ENCODE measurements around the gene LRRC73. TPM values are rescaled to one million over a fixed set of nuclear protein-coding genes. Genes with fewer than 3 reads are reported as not detected.
"Not testable (repeated sequence)": the region's sequence is repeated elsewhere in the genome, so short reads cannot be mapped to it uniquely, and the experiment has no call there.

Gene LRRC73
- total and polyA plus RNA-seq, 4 donors, result 0.87 to 4.8 (median 1.9) TPM

DNA sequence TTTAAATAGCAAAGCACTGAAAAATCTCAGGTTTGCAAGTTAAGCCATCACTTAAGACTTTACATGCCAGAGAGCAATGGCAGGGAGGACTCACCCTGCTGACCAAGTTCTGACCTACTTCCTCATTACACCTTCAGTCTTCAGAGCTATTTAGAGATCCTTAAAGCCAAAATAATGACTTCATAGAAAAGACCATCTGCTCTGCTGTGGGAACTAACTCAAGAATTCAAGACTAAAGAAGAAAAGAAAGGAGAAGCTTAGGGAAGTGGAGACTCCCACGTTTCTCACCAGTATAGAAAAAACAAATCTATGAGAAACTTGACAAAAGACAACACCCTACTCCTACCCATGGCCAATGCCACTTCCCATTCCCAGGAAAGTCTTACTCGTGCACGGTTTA lies 37.1 kb upstream of the LRRC73 start:
- WGBS, 2 donors, result 86 to 92% methylated on average over 3 of the region's 3 CpGs
- Histone ChIP-seq H3K36me3 (ENCODE audit: control insufficient read depth in 4 of 4, insufficient read depth in 4 of 4, low read length in 4 of 4) (peaks cover 14 to 48% (median 23%) of the 10 kb centered on the region in 4 donors), H3K9ac (ENCODE audit: insufficient read depth in 1 of 2, low read length in 2 of 2) (no peak overlapping the region), H3K9me3 (ENCODE audit: control insufficient read depth in 4 of 4, insufficient read depth in 3 of 4, low read length in 3 of 4) (no peaks in the 10 kb centered on the region), H3K27me3 (ENCODE audit: control insufficient read depth in 3 of 3, insufficient read depth in 3 of 3, low read length in 2 of 3) (no peaks in the 10 kb centered on the region), H3K27ac (ENCODE audit: low read depth in 1 of 2, low read length in 1 of 2) (no peak overlapping the region), H3K4me3 (no peak overlapping the region), H3K4me1 (ENCODE audit: control insufficient read depth in 5 of 5, insufficient read depth in 5 of 5, low read length in 5 of 5) (no peaks in the 10 kb centered on the region)
- TF ChIP-seq, protein P1, sequence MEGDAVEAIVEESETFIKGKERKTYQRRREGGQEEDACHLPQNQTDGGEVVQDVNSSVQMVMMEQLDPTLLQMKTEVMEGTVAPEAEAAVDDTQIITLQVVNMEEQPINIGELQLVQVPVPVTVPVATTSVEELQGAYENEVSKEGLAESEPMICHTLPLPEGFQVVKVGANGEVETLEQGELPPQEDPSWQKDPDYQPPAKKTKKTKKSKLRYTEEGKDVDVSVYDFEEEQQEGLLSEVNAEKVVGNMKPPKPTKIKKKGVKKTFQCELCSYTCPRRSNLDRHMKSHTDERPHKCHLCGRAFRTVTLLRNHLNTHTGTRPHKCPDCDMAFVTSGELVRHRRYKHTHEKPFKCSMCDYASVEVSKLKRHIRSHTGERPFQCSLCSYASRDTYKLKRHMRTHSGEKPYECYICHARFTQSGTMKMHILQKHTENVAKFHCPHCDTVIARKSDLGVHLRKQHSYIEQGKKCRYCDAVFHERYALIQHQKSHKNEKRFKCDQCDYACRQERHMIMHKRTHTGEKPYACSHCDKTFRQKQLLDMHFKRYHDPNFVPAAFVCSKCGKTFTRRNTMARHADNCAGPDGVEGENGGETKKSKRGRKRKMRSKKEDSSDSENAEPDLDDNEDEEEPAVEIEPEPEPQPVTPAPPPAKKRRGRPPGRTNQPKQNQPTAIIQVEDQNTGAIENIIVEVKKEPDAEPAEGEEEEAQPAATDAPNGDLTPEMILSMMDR (IDR thresholded peaks at IDR 0.05; ENCODE audit: control extremely low read depth, extremely low read depth), result no peak
- DNase-seq (no peak), ATAC-seq (ENCODE audit: insufficient read depth, low FRiP score) (no peak)

DNA sequence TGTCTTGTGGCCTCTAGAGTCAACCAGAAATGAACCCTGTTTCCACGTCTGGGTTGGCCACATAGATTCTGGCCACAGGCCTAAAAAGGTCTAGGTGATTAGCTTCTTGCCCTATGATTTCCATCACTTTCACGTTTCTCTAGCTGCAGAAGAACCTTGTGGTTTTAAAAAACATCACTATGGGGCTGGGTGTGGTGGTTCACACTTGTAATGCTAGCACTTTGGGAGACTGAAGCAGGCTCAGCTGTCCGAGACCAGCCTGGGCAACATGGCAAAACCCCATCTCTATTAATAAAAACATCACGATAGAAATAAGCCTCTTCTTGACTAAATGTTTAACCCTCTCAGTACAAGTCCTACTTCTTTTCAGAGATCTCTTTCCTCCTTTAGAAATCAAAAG lies 34.3 kb upstream of the LRRC73 start:
- TF ChIP-seq, protein P1 (IDR thresholded peaks at IDR 0.05; ENCODE audit: control extremely low read depth, extremely low read depth), result no peak
- Histone ChIP-seq H3K9ac (ENCODE audit: insufficient read depth in 1 of 2, low read length in 2 of 2) (no peak overlapping the region), H3K36me3 (ENCODE audit: control insufficient read depth in 4 of 4, insufficient read depth in 4 of 4, low read length in 4 of 4) (peaks cover 3 to 42% (median 15%) of the 10 kb centered on the region in 4 donors), H3K9me3 (ENCODE audit: control insufficient read depth in 4 of 4, insufficient read depth in 3 of 4, low read length in 3 of 4) (no peaks in the 10 kb centered on the region), H3K4me3 (no peak overlapping the region), H3K27ac (ENCODE audit: low read depth in 1 of 2, low read length in 1 of 2) (no peak overlapping the region), H3K27me3 (ENCODE audit: control insufficient read depth in 3 of 3, insufficient read depth in 3 of 3, low read length in 2 of 3) (no peaks in the 10 kb centered on the region), H3K4me1 (ENCODE audit: control insufficient read depth in 5 of 5, insufficient read depth in 5 of 5, low read length in 5 of 5) (no peaks in the 10 kb centered on the region)
- 81 to 85% methylated on average over 4 of the region's 4 CpGs for WGBS, 2 donors
- no peak for DNase-seq
- ATAC-seq (ENCODE audit: insufficient read depth, low FRiP score), result no peak

DNA sequence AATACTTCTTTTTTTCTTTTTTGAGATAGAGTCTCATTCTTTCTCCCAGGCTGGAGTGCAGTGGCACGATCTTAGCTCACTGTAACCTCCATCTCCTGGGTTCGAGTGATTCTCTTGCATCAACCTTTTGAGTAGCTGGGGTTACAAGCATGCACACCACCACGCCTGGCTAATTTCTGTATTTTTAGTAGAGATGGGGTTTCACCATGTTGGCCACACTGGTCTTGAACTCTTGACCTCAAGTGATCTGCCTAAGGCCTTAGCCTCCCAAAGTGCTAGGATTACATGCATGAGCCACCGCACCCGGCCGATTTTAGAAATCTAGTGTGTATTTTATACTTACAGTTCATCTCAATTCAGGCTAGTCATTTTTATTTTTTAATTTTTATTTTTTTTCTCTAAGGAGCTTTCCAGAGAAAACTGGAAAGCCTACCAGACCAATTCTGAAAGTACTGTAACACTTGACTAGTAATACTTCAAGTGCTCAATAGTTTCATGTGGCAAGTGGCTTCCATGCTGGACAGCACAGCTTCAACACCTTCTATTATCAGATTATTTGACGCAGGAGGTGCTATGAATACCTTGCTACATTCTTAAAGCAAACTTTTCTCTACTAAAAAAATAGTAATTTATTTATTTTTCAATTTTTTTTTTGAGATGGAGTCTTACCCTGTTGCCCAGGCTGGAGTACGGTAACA lies 31.8 kb upstream of the LRRC73 start:
- Histone ChIP-seq H3K27ac (ENCODE audit: low read depth in 1 of 2, low read length in 1 of 2) (no peak overlapping the region), H3K9me3 (ENCODE audit: control insufficient read depth in 4 of 4, insufficient read depth in 3 of 4, low read length in 3 of 4) (no peaks in the 10 kb centered on the region), H3K4me3 (no peak overlapping the region), H3K27me3 (ENCODE audit: control insufficient read depth in 3 of 3, insufficient read depth in 3 of 3, low read length in 2 of 3) (no peaks in the 10 kb centered on the region), H3K4me1 (ENCODE audit: control insufficient read depth in 5 of 5, insufficient read depth in 5 of 5, low read length in 5 of 5) (no peaks in the 10 kb centered on the region), H3K36me3 (ENCODE audit: control insufficient read depth in 4 of 4, insufficient read depth in 4 of 4, low read length in 4 of 4) (peaks cover 3 to 28% (median 12%) of the 10 kb centered on the region in 4 donors), H3K9ac (ENCODE audit: insufficient read depth in 1 of 2, low read length in 2 of 2) (no peak overlapping the region)
- no peak for DNase-seq
- 95 to 97% methylated on average over 8 of the region's 8 CpGs for WGBS, 2 donors
- TF ChIP-seq, protein P1 (IDR thresholded peaks at IDR 0.05; ENCODE audit: control extremely low read depth, extremely low read depth), result no peak
- no peak for ATAC-seq (ENCODE audit: insufficient read depth, low FRiP score)

DNA sequence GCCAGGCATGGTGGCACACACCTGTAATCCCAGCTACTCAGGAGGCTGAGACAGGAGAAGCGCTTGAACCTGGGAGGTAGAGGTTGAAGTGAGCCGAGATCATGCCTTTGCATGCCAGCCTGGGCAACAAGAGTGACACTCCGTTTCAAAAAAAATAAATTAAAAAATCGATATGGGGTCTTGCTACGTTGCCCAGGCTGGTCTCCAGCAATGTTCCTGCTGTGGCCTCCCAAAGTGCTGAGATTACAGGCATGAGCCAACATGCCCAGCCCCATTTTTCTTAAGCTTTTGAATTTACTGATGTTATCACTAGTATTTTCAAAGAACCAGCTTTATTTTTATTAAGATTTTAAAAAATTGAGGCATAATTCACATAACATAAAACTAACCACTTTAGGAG lies 30.4 kb upstream of the LRRC73 start:
- DNase-seq (no peak), ATAC-seq (ENCODE audit: insufficient read depth, low FRiP score) (no peak)
- H3K27ac ChIP-seq (ENCODE audit: low read depth in 1 of 2, low read length in 1 of 2), result no peak overlapping the region
- no peaks in the 10 kb centered on the region for H3K4me1 ChIP-seq (ENCODE audit: control insufficient read depth in 5 of 5, insufficient read depth in 5 of 5, low read length in 5 of 5)
- no peaks in the 10 kb centered on the region for H3K27me3 ChIP-seq (ENCODE audit: control insufficient read depth in 3 of 3, insufficient read depth in 3 of 3, low read length in 2 of 3)
- no peaks in the 10 kb centered on the region for H3K9me3 ChIP-seq (ENCODE audit: control insufficient read depth in 4 of 4, insufficient read depth in 3 of 4, low read length in 3 of 4)
- H3K4me3 ChIP-seq, result no peak overlapping the region
- TF ChIP-seq, protein P1 (IDR thresholded peaks at IDR 0.05; ENCODE audit: control extremely low read depth, extremely low read depth), result no peak
- 97 to 99% methylated on average over 5 of the region's 5 CpGs for WGBS, 2 donors
- H3K9ac ChIP-seq (ENCODE audit: insufficient read depth in 1 of 2, low read length in 2 of 2), result no peak overlapping the region
- H3K36me3 ChIP-seq (ENCODE audit: control insufficient read depth in 4 of 4, insufficient read depth in 4 of 4, low read length in 4 of 4), result peaks cover 3 to 18% (median 11%) of the 10 kb centered on the region in 4 donors

DNA sequence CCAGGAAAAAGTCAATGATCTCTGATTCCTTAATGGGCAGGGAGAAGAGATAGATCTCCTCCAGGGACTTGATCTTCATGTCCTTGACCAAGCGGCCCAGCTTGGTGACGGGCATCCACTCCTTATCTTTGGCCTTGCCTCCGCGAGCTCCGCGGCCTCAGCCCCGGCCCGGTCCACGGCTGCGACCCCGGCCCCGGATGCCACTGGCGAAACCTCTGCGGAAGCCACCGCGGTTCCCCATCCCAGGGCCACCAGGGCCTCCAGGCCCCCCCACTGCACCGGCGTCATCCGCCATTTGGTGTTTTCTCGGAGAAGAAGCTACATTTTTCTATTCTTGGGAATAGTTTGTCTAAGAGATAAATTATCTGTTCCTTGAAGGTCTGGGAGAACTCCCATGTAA lies 29.3 kb upstream of the LRRC73 start:
- H3K27ac ChIP-seq (ENCODE audit: low read depth in 1 of 2, low read length in 1 of 2); H3K9ac ChIP-seq (ENCODE audit: insufficient read depth in 1 of 2, low read length in 2 of 2); H3K27me3 ChIP-seq (ENCODE audit: control insufficient read depth in 3 of 3, insufficient read depth in 3 of 3, low read length in 2 of 3); H3K4me3 ChIP-seq; ATAC-seq (ENCODE audit: insufficient read depth, low FRiP score); H3K9me3 ChIP-seq (ENCODE audit: control insufficient read depth in 4 of 4, insufficient read depth in 3 of 4, low read length in 3 of 4); H3K4me1 ChIP-seq (ENCODE audit: control insufficient read depth in 5 of 5, insufficient read depth in 5 of 5, low read length in 5 of 5); DNase-seq: not testable (repeated sequence)
- H3K36me3 ChIP-seq (ENCODE audit: control insufficient read depth in 4 of 4, insufficient read depth in 4 of 4, low read length in 4 of 4), result peaks cover 3 to 14% (median 9%) of the 10 kb centered on the region in 4 donors
- WGBS, 2 donors, result 97 to 98% methylated on average over 20 of the region's 20 CpGs

Measured in lung (tissue), 12 donors.